Measurements from ENCODE around the gene PRUNE2.

The PRUNE2 gene

GRCh38 chr9:76624391-76625048 lies 281.4 kb downstream of the PRUNE2 start:
- no peak for DNase-seq (ENCODE audit: low read depth in 3 of 3)

DNA sequence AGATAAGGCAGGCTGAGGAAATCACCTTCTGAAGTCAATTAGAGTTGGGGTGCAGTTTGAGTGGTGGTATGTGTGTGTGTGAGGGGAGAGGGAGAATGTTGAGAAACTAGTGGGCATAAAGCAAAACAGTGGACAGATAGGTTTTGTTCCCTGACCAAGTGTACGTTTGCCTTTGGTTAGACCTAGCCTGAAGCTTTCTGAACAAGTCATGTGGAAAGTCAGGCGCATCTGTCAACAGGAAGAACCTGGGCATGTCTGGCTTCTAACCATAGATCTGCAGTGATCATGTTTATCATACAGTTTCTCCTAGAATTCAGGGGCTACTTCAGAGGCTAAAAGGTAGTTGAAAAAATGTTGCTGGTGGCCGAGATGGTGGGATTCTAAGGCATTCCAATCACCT lies 284.9 kb downstream of the PRUNE2 start:
- DNase-seq (ENCODE audit: low read depth in 3 of 3), result no peak

GRCh38 chr9:76620581-76620980 lies 285.3 kb downstream of the PRUNE2 start:
- no peak for DNase-seq (ENCODE audit: low read depth in 3 of 3)

DNA sequence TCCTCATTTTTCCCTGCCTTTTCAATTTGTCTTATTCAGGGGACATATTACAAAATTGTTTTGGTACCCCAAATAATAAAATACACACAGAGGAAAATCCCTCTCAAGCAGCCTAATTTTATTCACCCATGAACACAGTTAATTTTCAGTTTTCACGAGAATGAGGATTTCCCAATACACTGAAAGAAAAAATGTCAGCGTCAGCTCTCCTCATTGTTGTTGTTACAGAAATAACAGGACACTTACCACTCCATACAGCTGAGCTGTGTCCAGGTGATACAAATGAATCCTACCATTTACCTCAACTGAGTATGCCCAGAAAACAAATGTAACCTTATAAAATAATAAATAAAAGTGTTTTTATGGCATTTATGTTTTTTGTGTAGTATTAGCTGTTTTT lies 286.3 kb downstream of the PRUNE2 start:
- no peak for DNase-seq (ENCODE audit: low read depth in 3 of 3)

- no peak for DNase-seq (ENCODE audit: low read depth in 3 of 3)
Measured at GRCh38 chr9:76619197-76619596, 286.7 kb downstream of the PRUNE2 start.

- no peak for DNase-seq (ENCODE audit: low read depth in 3 of 3)
Measured at GRCh38 chr9:76618762-76619161, 287.2 kb downstream of the PRUNE2 start.

GRCh38 chr9:76617497-76618175 lies 288.3 kb downstream of the PRUNE2 start:
- DNase-seq (ENCODE audit: low read depth in 3 of 3), result no peak

- no peak for DNase-seq (ENCODE audit: low read depth in 3 of 3)
Measured at GRCh38 chr9:76616780-76617179, 289.1 kb downstream of the PRUNE2 start.

DNA sequence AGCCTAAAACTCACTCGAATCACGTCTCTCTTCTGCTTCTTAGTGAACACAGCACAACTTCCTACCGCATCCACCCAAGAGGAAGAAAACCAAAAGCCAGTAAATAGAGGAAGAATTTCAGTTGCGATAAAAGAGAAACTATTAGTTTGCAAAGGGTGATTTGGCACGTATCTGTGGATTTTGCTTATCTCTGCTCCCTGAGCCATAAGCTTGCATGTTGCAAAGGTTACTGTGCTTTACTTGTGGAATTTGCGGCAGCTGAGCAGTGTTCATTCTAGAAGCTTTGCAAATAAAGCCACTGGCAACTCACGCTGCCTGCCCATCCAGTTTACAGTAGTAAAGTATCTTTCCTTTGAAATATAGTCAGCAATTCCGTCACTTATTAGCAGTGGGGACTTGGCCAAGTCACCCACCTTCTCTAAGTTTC lies 290.7 kb downstream of the PRUNE2 start:
- DNase-seq (ENCODE audit: low read depth in 3 of 3), result no peak

- no peak for DNase-seq (ENCODE audit: low read depth in 3 of 3)
Measured at GRCh38 chr9:76613974-76614373, 291.9 kb downstream of the PRUNE2 start.

DNA sequence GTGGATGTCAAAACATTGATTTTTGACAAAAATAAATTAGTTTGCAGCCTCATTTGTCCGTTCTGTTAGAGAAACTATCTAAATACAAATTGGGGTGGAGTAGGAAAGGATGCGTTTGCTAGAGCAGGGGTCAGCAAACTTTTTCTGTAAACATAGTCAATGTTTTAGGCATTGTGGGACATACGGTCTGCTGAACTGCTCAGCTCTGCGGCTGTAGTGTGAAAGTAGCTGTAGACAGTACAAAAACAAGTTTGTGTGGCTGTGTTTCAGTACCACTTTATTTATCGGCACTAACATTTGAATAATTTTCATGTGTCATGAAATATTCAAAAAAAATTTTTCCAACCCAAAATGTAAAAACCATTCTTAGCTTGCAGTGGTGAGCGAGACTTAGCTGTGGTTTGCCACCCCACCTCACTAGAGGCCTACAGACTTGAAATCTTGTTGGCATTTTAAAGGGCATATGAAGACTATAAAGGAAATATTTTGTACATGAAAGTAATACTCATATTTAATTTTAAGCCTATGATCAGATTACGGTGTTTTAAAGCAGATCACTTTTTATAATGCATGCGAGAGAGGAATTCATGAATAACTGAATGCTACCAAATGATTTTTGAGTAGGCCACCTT lies 292.6 kb downstream of the PRUNE2 start:
- DNase-seq (ENCODE audit: low read depth in 3 of 3), result no peak

DNA sequence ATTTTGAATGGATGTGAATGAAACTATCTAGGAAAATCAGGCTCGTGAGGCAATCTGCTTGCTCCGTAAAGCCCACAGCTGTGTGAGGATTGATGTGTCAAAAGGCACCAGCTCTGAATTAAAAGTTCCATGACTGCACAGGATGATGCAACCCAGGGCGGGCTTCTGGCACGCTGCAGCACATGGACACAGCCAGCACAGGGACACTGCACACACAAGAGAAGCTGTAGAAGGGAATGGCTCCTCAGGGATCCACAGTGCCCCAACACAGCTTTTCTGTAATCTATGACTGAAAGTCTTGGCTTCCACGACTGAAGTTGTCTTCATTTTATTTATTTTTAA lies 295.9 kb downstream of the PRUNE2 start:
- no peak for DNase-seq (ENCODE audit: low read depth in 3 of 3)

DNA sequence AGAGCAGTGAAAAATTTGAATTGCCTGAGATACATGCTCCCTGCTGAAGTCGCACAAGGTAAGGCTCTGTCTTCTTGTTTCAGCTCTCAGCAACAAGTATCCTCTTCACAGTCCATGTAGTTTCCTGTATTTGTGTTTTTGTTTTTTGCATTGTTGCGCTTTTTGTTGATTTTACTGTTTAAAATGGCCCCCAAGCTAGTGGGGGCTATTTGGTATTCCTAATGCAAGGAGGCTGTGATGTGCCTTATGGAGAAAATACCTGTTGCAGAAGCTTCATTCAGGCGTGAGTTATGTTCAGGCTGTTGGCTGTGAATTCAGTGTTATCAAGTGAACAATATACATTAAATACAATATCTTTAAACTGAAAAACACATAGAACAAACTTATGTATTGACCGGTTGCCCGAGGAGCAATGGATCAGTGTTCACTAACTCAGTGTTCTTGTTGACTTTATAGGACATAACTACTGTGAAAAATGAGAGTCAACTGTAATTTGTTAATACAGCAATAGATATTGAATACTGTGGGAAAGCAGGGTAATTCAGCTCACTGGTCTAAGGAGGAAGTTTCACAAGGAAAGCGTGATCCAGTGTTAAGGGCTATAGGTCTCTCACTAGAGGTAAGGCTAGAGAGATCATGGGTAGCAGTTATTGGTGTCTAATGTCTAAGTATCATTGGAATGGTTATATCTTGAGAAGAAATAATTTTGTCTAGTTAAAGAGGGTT lies 296.5 kb downstream of the PRUNE2 start:
- DNase-seq (ENCODE audit: low read depth in 3 of 3), result no peak

- no peak for DNase-seq (ENCODE audit: low read depth in 3 of 3)
Measured at GRCh38 chr9:76608575-76609273, 297.2 kb downstream of the PRUNE2 start.

DNA sequence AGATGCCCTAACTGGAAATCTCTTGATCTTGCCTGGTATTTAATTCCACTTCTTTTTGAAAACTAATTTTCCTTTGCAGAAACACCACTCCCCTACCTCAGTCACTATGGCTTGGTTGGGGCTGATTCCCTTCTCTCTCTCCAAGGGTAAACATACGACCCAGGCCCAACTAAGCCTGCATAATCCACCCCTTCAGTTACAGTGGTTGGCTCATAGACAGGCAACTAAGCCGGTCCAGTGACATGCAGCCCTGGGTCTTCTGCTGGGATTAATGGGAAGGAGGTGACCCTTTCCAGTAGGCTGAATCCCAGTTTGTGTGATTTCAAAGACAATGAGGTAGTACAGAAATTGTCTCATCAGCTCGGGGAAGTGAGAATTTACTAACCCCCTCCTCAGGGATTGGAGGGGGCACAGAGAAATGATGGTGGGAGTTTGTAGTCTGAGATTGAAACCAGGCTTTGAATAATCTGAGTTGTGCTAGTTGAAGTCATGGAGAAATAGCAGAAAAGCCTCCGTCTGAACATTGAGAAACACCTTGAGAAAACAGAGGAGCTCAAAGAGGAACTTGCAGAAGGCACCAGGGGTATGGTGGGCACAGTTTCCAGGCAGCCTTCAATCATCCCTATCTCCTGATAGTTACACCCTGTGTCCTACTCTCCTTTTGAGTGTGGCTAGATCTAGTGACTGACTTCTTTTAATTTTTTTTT lies 298.0 kb downstream of the PRUNE2 start:
- DNase-seq (ENCODE audit: low read depth in 3 of 3), result no peak

GRCh38 chr9:76605321-76605900 lies 300.5 kb downstream of the PRUNE2 start:
- DNase-seq (ENCODE audit: low read depth in 3 of 3), result no peak

DNA sequence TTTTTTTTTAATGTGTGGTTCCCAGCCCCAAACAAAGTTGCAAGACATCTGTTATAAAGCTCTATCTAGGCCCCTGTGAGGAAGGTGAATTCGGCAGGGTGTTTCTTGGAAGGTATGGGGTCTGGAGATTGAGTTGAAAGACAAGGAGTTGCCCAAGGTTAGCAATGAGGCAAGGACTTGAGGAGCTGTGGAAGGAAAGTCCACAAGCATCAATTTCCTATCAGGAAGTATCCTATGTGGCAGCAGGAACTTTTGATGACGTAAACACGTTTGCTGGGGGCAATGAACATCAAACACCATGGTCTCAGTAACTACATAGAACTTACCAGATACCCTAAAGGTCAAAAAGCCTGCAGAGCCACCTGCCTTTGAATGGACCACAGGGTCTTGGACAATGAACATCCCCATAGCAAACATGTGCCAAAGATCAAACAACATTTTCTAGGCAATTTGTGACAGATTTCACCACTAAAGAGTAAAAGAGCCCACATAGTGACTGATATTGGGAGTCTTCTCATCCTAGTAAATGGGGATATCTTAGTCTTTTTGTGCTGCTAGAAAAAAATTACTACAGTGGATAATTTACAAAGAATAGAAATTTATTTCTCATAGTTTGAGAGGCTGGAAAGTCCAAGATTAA lies 301.9 kb downstream of the PRUNE2 start:
- DNase-seq (ENCODE audit: low read depth in 3 of 3), result no peak

DNA sequence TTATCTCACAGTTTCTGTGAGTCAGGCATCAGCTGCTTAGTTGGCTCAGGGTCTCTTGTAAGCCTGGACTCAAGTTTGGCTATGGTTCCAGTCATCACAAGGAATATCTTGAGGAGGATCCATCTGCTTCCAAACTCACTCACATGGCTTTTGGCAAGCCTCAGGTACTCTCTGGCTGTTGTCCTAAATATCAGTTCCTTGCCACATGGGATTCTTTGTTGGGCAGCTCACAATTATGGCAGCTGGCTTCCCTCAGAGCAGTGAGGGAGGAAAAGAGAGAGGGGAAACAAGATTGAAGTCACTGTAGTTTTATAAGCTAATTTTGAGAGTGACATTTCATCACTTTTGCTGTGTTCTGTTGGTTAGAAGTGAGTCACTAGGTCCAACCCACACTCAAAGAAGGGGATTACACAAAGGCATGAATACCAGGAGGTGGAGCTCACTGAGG lies 302.4 kb downstream of the PRUNE2 start:
- no peak for DNase-seq (ENCODE audit: low read depth in 3 of 3)

- no peak for DNase-seq (ENCODE audit: low read depth in 3 of 3)
Measured at GRCh38 chr9:76602199-76602598, 303.7 kb downstream of the PRUNE2 start.

GRCh38 chr9:76600007-76600615 lies 305.8 kb downstream of the PRUNE2 start:
- no peak for DNase-seq (ENCODE audit: low read depth in 3 of 3)
